HEK293 (cell line): ENCODE data around the gene OTUD1.

Source experiments
- CTCF ChIP-seq: fragments of 450-650 bp; formaldehyde crosslinking; IDR thresholded peaks from 2 replicates; pipeline ENCODE4 v1.5.1; 2016; ENCODE audit warnings: missing biosample characterization, missing genetic modification characterization
- OSR2 ChIP-seq: fragments of 450-650 bp; formaldehyde crosslinking; IDR thresholded peaks from 2 replicates; pipeline ENCODE4 v1.5.1; 2016; ENCODE audit warnings: missing biosample characterization, missing genetic modification characterization
- PBX3 ChIP-seq: sonication (generic); formaldehyde crosslinking; IDR thresholded peaks from 2 replicates; pipeline ENCODE4 v1.8.1; 2022; ENCODE audit warnings: mild to moderate bottlenecking, moderate library complexity, missing genetic modification reagents
- RBAK ChIP-seq: fragments of 450-650 bp; formaldehyde crosslinking; IDR thresholded peaks from 2 replicates; pipeline ENCODE4 v1.5.1; 2016; ENCODE audit warnings: missing biosample characterization, missing genetic modification characterization
- SALL2 ChIP-seq: fragments of 450-650 bp; formaldehyde crosslinking; IDR thresholded peaks from 2 replicates; pipeline ENCODE4 v1.5.0; 2017; ENCODE audit warnings: missing biosample characterization, mild to moderate bottlenecking, missing genetic modification characterization, borderline replicate concordance
- SP2 ChIP-seq: fragments of 450-650 bp; formaldehyde crosslinking; IDR thresholded peaks from 2 replicates; pipeline ENCODE4 v1.5.1; 2016; ENCODE audit warnings: missing biosample characterization, missing genetic modification characterization
- TCF7L2 ChIP-seq: IDR thresholded peaks from 2 replicates; pipeline ENCODE4 v1.6.1; 2011; ENCODE audit warnings: low read depth, mild to moderate bottlenecking, inconsistent platforms, low read length, moderate library complexity, borderline replicate concordance
- TRIM28 ChIP-seq: IDR thresholded peaks from 2 replicates; pipeline ENCODE4 v1.6.1; 2011; ENCODE audit warnings: low read length, control low read depth, borderline replicate concordance
- ZNF140 ChIP-seq: fragments of 450-650 bp; formaldehyde crosslinking; IDR thresholded peaks from 2 replicates; pipeline ENCODE4 v1.5.1; 2016; ENCODE audit warnings: missing biosample characterization, missing genetic modification characterization
- ZNF639 ChIP-seq: fragments of 450-650 bp; formaldehyde crosslinking; IDR thresholded peaks from 2 replicates; pipeline ENCODE4 v1.5.1; 2016; ENCODE audit warnings: missing biosample characterization, missing genetic modification characterization
- ZNF792 ChIP-seq: fragments of 450-650 bp; formaldehyde crosslinking; IDR thresholded peaks from 2 replicates; pipeline ENCODE4 v1.5.1; 2016; ENCODE audit warnings: missing biosample characterization, missing genetic modification characterization
- TF ChIP-seq, protein P1 (sequence below): fragments of 450-650 bp; formaldehyde crosslinking; IDR thresholded peaks from 2 replicates; pipeline ENCODE4 v1.5.1; 2016; ENCODE audit warnings: missing biosample characterization, missing genetic modification characterization, low read depth

DNA sequence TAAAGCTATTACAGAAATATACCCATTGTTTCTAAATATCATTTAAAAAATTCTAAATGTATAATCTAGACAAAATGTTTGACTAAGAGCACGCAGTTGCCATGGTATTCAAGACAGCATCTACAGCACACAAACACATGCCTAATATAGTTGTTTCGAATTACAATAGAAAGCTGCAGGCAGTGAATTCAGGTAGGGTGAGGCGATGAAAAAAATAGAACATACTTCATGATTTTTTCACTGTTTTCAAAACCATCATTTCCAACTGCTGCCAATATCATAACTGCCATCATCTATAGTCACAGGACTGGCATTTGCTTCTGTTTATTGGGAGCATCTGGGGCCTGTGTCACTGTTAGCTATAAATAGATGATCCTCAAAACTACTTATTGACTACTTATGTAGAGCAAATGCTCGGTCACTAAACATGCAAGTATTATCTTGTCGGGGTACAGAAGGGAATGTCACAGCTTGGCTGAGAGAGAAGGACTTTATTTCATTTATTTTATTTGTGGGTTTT is 34.4 kb upstream of the OTUD1 start:
- TF ChIP-seq RBAK (tag by site-specific recombination), result no peak
- TF ChIP-seq, protein P1, sequence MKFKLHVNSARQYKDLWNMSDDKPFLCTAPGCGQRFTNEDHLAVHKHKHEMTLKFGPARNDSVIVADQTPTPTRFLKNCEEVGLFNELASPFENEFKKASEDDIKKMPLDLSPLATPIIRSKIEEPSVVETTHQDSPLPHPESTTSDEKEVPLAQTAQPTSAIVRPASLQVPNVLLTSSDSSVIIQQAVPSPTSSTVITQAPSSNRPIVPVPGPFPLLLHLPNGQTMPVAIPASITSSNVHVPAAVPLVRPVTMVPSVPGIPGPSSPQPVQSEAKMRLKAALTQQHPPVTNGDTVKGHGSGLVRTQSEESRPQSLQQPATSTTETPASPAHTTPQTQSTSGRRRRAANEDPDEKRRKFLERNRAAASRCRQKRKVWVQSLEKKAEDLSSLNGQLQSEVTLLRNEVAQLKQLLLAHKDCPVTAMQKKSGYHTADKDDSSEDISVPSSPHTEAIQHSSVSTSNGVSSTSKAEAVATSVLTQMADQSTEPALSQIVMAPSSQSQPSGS (tag by site-specific recombination), result no peak
- TF ChIP-seq OSR2 (tag by site-specific recombination), result no peak
- no peak for TF ChIP-seq CTCF (tag by site-specific recombination)
- TF ChIP-seq ZNF792 (tag by site-specific recombination), result no peak
- no peak for TF ChIP-seq SP2
- no peak for TF ChIP-seq SALL2 (tag by site-specific recombination)
- TF ChIP-seq TRIM28, result no peak
- no peak for TF ChIP-seq ZNF639 (tag by site-specific recombination)
- TF ChIP-seq PBX3 (CRISPR knock-in tag), result no peak
- TF ChIP-seq ZNF140, result no peak
- TF ChIP-seq TCF7L2, result no peak
